HCT116 (cell line): Measurements from ENCODE around the gene FOXB2. TPM values are rescaled to one million over a fixed set of nuclear protein-coding genes. Genes with fewer than 3 reads are reported as not detected.

Experiments used
- ATAC-seq: fragments of 200-7000 bp; cut with Tn5 transposase; 2 replicates; pipeline ENCODE4 v1.9.1; 2020; ENCODE audit warnings: mild to moderate bottlenecking, moderate library complexity
- BruUV-seq: library from RNA; stranded (reverse); fragments of 400-500 nt; replicated peaks from 2 replicates; lab custom pipeline; 2021; lab: Mats Ljungman, UMichigan
- CTCF ChIA-PET: fragments of 300-600 bp; sonication (Branson Sonifier 250); formaldehyde crosslinking; loops from one replicate; lab custom pipeline; 2021; ENCODE audit warnings: antibody characterized with exemption; lab: Charles Lee
- POLR2A ChIA-PET: fragments of 300-600, 350-600 bp; sonication (Branson Sonifier 250); formaldehyde crosslinking; loops from one replicate; lab custom pipeline; 2021; ENCODE audit warnings: antibody characterized with exemption; lab: Charles Lee
- RAD21 ChIA-PET, 2 experiments: fragments of 300-600 bp; sonication (Branson Sonifier 250); formaldehyde crosslinking; loops; one replicate each; lab custom pipeline; 2023; ENCODE audit warnings: low total read pairs in 2 of 2; ENCODE audit not compliant: uncharacterized antibody in 2 of 2, unreplicated experiment in 2 of 2, low non-redundant PET in 1 of 2; lab: Charles Lee
- DNase-seq: peaks from one replicate; pipeline ENCODE4 v3.0.0-alpha.2; 2010; ENCODE audit warnings: low read depth, low spot score
- H2AFZ ChIP-seq: fragments of 200-600 bp; shearing (Covaris generic), sonication (generic); 2 replicates; pipeline ENCODE4 v1.6.1; 2017; ENCODE audit warnings: low read depth, mixed run types, mixed read lengths, antibody characterized with exemption, low read length; ENCODE audit not compliant: poor library complexity, severe bottlenecking
- H3K27ac ChIP-seq: 2 replicates; pipeline ENCODE4 v1.5.1; 2012; ENCODE audit warnings: low read depth, low read length
- H3K27me3 ChIP-seq: fragments of 200-600 bp; sonication (generic); 2 replicates; pipeline ENCODE4 v1.6.1; 2016; ENCODE audit warnings: mixed run types, low read length, mixed read lengths; ENCODE audit not compliant: insufficient read depth
- H3K36me3 ChIP-seq, 2 experiments: fragments of 200-500 bp in 1 of 2; fragments of 200-600 bp in 1 of 2; sonication (Bioruptor generic) in 1 of 2; sonication (generic) in 1 of 2; 2 replicates each; pipeline versions ENCODE4 v1.5.1 to v1.6.1; 2014 to 2016; ENCODE audit warnings: low read length in 2 of 2, inconsistent platforms in 1 of 2, mixed read lengths in 1 of 2, mixed run types in 1 of 2; ENCODE audit not compliant: insufficient read depth in 2 of 2, control insufficient read depth in 1 of 2
- H3K4me1 ChIP-seq, 2 experiments: fragments of 200-600 bp in 1 of 2; sonication (generic) in 1 of 2; 2 replicates each; pipeline versions ENCODE4 v1.5.1 to v1.6.1; 2012 to 2017; ENCODE audit warnings: low read length in 2 of 2, inconsistent platforms in 1 of 2, mild to moderate bottlenecking in 1 of 2, mixed read lengths in 1 of 2, mixed run types in 1 of 2, moderate library complexity in 1 of 2; ENCODE audit not compliant: insufficient read depth in 2 of 2, control insufficient read depth in 1 of 2
- H3K4me2 ChIP-seq: fragments of 200-600 bp; sonication (generic); 2 replicates; pipeline ENCODE4 v1.6.1; 2017; ENCODE audit warnings: mixed run types, low read length, mixed read lengths
- H3K4me3 ChIP-seq, 2 experiments: fragments of 200-600 bp in 1 of 2; sonication (generic) in 1 of 2; replicated peaks in 1 of 2; 2 replicates each; pipeline ENCODE4 v1.5.1; 2011 to 2016; ENCODE audit warnings: low read length in 2 of 2, control low read depth in 1 of 2, low read depth in 1 of 2, mild to moderate bottlenecking in 1 of 2, mixed read lengths in 1 of 2, mixed run types in 1 of 2
- H3K79me2 ChIP-seq: fragments of 200-600 bp; sonication (generic); 2 replicates; pipeline ENCODE4 v1.6.1; 2017; ENCODE audit warnings: mild to moderate bottlenecking, mixed run types, low read length, moderate library complexity, mixed read lengths; ENCODE audit not compliant: insufficient read depth
- H3K9ac ChIP-seq: fragments of 200-600 bp; sonication (generic); 2 replicates; pipeline ENCODE4 v1.6.1; 2016; ENCODE audit warnings: low read length, mixed read lengths
- H3K9me2 ChIP-seq: fragments of 200-600 bp; sonication (generic), shearing (Covaris generic); 2 replicates; pipeline ENCODE4 v1.6.1; 2017; ENCODE audit warnings: mixed run types, mild to moderate bottlenecking, moderate library complexity; ENCODE audit not compliant: insufficient read depth
- H3K9me3 ChIP-seq, 2 experiments: fragments of 200-500 bp in 1 of 2; fragments of 200-600 bp in 1 of 2; sonication (Bioruptor generic) in 1 of 2; sonication (generic) in 1 of 2; 2 replicates each; pipeline ENCODE4 v1.6.1; 2014 to 2017; ENCODE audit warnings: low read length in 2 of 2, mixed read lengths in 2 of 2, inconsistent platforms in 1 of 2, low read depth in 1 of 2, mild to moderate bottlenecking in 1 of 2, mixed run types in 1 of 2, moderate library complexity in 1 of 2; ENCODE audit not compliant: control insufficient read depth in 1 of 2, insufficient read depth in 1 of 2
- H4K20me1 ChIP-seq: fragments of 200-600 bp; sonication (generic), shearing (Covaris generic); 2 replicates; pipeline ENCODE4 v1.6.1; 2017; ENCODE audit warnings: mixed run types, mild to moderate bottlenecking, moderate library complexity; ENCODE audit not compliant: insufficient read depth
- CBX3 ChIP-seq: IDR thresholded peaks from 2 replicates; pipeline ENCODE4 v1.6.1; 2012; ENCODE audit warnings: low read depth
- EGR1 ChIP-seq: IDR thresholded peaks from 2 replicates; pipeline ENCODE4 v1.6.1; 2012; ENCODE audit warnings: low read depth
- JUND ChIP-seq: IDR thresholded peaks from 2 replicates; pipeline ENCODE4 v1.6.1; 2012
- POLR2AphosphoS5 ChIP-seq: IDR thresholded peaks from 2 replicates; pipeline ENCODE4 v1.6.1; 2011; ENCODE audit warnings: mild to moderate bottlenecking, low read depth, low read length, moderate library complexity
- RAD21 ChIP-seq: IDR thresholded peaks from 2 replicates; pipeline ENCODE4 v1.6.1; 2012; ENCODE audit warnings: low read depth, mild to moderate bottlenecking
- REST ChIP-seq: IDR thresholded peaks from 2 replicates; pipeline ENCODE4 v1.6.1; 2012; ENCODE audit warnings: low read depth
- SIN3A ChIP-seq: IDR thresholded peaks from 2 replicates; pipeline ENCODE4 v1.6.1; 2012; ENCODE audit warnings: low read depth
- SP1 ChIP-seq: IDR thresholded peaks from 2 replicates; pipeline ENCODE4 v1.6.1; 2012; ENCODE audit warnings: low read depth
- SRF ChIP-seq: IDR thresholded peaks from 2 replicates; pipeline ENCODE4 v1.6.1; 2012; ENCODE audit warnings: low read depth
- YY1 ChIP-seq: IDR thresholded peaks from 2 replicates; pipeline ENCODE4 v1.6.1; 2011; ENCODE audit warnings: low read length, low read depth, moderate library complexity, mild to moderate bottlenecking; ENCODE audit not compliant: insufficient replicate concordance; ENCODE audit errors: extremely low read depth
- ZBTB33 ChIP-seq: IDR thresholded peaks from 2 replicates; pipeline ENCODE4 v1.6.1; 2011; ENCODE audit warnings: mild to moderate bottlenecking, low read length, moderate library complexity; ENCODE audit not compliant: insufficient replicate concordance; ENCODE audit errors: extremely low read depth
- ZNF274 ChIP-seq: fragments of 200-500 bp; sonication (Bioruptor generic); IDR thresholded peaks from 2 replicates; pipeline ENCODE4 v1.6.1; 2014; ENCODE audit warnings: mild to moderate bottlenecking, low read depth, low read length, inconsistent platforms
- intact Hi-C: fragments of 100-400 bp; cut with micrococcal nuclease; formaldehyde crosslinking; loops from 2 replicates; pipeline ENCODE4 v1.10.0; 2022
- total RNA-seq: library from RNA; stranded (reverse); gene quantifications from one replicate; pipeline ENCODE4 v1.2.1, GENCODE V29; 2021; ENCODE audit not compliant: unreplicated experiment
- TF ChIP-seq, protein P1 (sequence below): IDR thresholded peaks from 2 replicates; pipeline ENCODE4 v1.6.1; 2012
- TF ChIP-seq, protein P2 (sequence below): IDR thresholded peaks from 2 replicates; pipeline ENCODE4 v1.6.1; 2012
- TF ChIP-seq, protein P3 (sequence below), 3 experiments: fragments of 200-600 bp in 1 of 3; sonication (generic) in 1 of 3; IDR thresholded peaks in 2 of 3; conservative IDR thresholded peaks in 1 of 3; 2 replicates each; pipeline ENCODE4 v1.5.1; 2012 to 2017; ENCODE audit warnings: low read depth in 2 of 3, low read length in 2 of 3, antibody characterized with exemption in 1 of 3, borderline replicate concordance in 1 of 3, control low read depth in 1 of 3, mild to moderate bottlenecking in 1 of 3, mixed read lengths in 1 of 3, mixed run types in 1 of 3, moderate library complexity in 1 of 3; ENCODE audit not compliant: insufficient read depth in 1 of 3

The FOXB2 gene
- total RNA-seq, 1 experiment from 2014 or later = not detected

GRCh38 chr9:77028478-77028877, 9.0 kb downstream of the FOXB2 start (continued):
- TF ChIP-seq ZBTB33 = no peak

- Histone ChIP-seq H3K79me2 (no peaks in the 10 kb centered on the region), H3K9me3 (no peaks in the 10 kb centered on the region), H2AFZ (no peak overlapping the region), H4K20me1 (no peaks in the 10 kb centered on the region), H3K4me2 (no peak overlapping the region), H3K4me3 (no peak overlapping the region), H3K27ac (no peak overlapping the region), H3K9me2 (no peaks in the 10 kb centered on the region), H3K9ac (no peak overlapping the region), H3K36me3 (no peaks in the 10 kb centered on the region), H3K4me1 (peaks cover 0 to 4% of the 10 kb centered on the region in 2 experiments; a peak in 1 of 4 replicates), H3K27me3 (no peaks in the 10 kb centered on the region)
- no peak for DNase-seq
- CTCF ChIA-PET = no interaction called here
- POLR2A ChIA-PET = no interaction called here
- intact Hi-C loops = no loop called here
- no TSS peak for BruUV-seq
- RAD21 ChIA-PET = no interaction called here
- ATAC-seq = no peak
- no peak for TF ChIP-seq RAD21
- TF ChIP-seq, protein P1, sequence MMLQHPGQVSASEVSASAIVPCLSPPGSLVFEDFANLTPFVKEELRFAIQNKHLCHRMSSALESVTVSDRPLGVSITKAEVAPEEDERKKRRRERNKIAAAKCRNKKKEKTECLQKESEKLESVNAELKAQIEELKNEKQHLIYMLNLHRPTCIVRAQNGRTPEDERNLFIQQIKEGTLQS = no peak
- no peak for TF ChIP-seq YY1
- TF ChIP-seq SRF = no peak
- TF ChIP-seq ZNF274 = no peak
- TF ChIP-seq JUND = no peak
- no peak for TF ChIP-seq REST
- TF ChIP-seq, protein P2, sequence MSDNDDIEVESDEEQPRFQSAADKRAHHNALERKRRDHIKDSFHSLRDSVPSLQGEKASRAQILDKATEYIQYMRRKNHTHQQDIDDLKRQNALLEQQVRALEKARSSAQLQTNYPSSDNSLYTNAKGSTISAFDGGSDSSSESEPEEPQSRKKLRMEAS = no peak
- TF ChIP-seq ZBTB33 = no peak
- TF ChIP-seq, protein P3, sequence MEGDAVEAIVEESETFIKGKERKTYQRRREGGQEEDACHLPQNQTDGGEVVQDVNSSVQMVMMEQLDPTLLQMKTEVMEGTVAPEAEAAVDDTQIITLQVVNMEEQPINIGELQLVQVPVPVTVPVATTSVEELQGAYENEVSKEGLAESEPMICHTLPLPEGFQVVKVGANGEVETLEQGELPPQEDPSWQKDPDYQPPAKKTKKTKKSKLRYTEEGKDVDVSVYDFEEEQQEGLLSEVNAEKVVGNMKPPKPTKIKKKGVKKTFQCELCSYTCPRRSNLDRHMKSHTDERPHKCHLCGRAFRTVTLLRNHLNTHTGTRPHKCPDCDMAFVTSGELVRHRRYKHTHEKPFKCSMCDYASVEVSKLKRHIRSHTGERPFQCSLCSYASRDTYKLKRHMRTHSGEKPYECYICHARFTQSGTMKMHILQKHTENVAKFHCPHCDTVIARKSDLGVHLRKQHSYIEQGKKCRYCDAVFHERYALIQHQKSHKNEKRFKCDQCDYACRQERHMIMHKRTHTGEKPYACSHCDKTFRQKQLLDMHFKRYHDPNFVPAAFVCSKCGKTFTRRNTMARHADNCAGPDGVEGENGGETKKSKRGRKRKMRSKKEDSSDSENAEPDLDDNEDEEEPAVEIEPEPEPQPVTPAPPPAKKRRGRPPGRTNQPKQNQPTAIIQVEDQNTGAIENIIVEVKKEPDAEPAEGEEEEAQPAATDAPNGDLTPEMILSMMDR (IDR thresholded peaks at IDR 0.05 in 2 of 3, conservative IDR thresholded peaks at IDR 0.05 in 1 of 3; ENCODE audit: borderline replicate concordance in 1 of 3, insufficient read depth in 1 of 3, low read depth in 2 of 3, low read length in 2 of 3) = no peak
- no peak for TF ChIP-seq SIN3A
- TF ChIP-seq SP1 = no peak
- TF ChIP-seq EGR1 = no peak
- no peak for TF ChIP-seq POLR2AphosphoS5
- TF ChIP-seq CBX3 = no peak
Observed at GRCh38 chr9:77030045-77030444, 10.6 kb downstream of the FOXB2 start.
